Neural cell (in vitro differentiated cells): ENCODE results near the gene SLC22A23. TPM values are rescaled to one million over a fixed set of nuclear protein-coding genes. Genes with fewer than 3 reads are reported as not detected.

ENCODE experiments used
- H2AFZ ChIP-seq: fragments of 200-600, 300-800 bp; sonication (generic), shearing (Covaris generic); 2 replicates; pipeline ENCODE4 v1.6.0; 2014; ENCODE audit warnings: low read depth, mild to moderate bottlenecking, antibody characterized with exemption, low read length, moderate library complexity
- H3F3A ChIP-seq: fragments of 200-600 bp; shearing (Covaris generic); 2 replicates; pipeline ENCODE4 v1.6.1; 2016; ENCODE audit warnings: mild to moderate bottlenecking, moderate library complexity, mixed read lengths, antibody characterized with exemption, low read length; ENCODE audit not compliant: insufficient read depth, poor library complexity, severe bottlenecking
- H3K27ac ChIP-seq: fragments of 200-600, 300-800 bp; sonication (generic), shearing (Covaris generic); 2 replicates; pipeline ENCODE4 v1.5.1; 2014; ENCODE audit warnings: mild to moderate bottlenecking, low read length, moderate library complexity
- H3K27me3 ChIP-seq: fragments of 300-800, 200-600 bp; sonication (generic), shearing (Covaris generic); 2 replicates; pipeline ENCODE4 v1.6.0; 2014; ENCODE audit warnings: mild to moderate bottlenecking, low read depth, low read length, moderate library complexity; ENCODE audit not compliant: insufficient read depth
- H3K36me3 ChIP-seq: fragments of 300-800, 200-600 bp; sonication (generic), shearing (Covaris generic); 2 replicates; pipeline ENCODE4 v1.5.1; 2014; ENCODE audit warnings: mild to moderate bottlenecking, antibody characterized with exemption, low read length, moderate library complexity; ENCODE audit not compliant: insufficient read depth
- H3K4me2 ChIP-seq: fragments of 300-800, 200-600 bp; sonication (generic), shearing (Covaris generic); 2 replicates; pipeline ENCODE4 v1.6.0; 2014; ENCODE audit warnings: mild to moderate bottlenecking, low read length
- H3K4me3 ChIP-seq: fragments of 300-800, 200-600 bp; sonication (generic), shearing (Covaris generic); 2 replicates; pipeline ENCODE4 v1.5.1; 2014; ENCODE audit warnings: mild to moderate bottlenecking, low read length, moderate library complexity
- H3K79me2 ChIP-seq: fragments of 200-600 bp; shearing (Covaris generic); replicated peaks from 2 replicates; pipeline ENCODE4 v1.6.0; 2014; ENCODE audit warnings: mild to moderate bottlenecking, low read length, moderate library complexity; ENCODE audit not compliant: insufficient read depth
- H3K9ac ChIP-seq: fragments of 300-800, 200-600 bp; sonication (generic), shearing (Covaris generic); 2 replicates; pipeline ENCODE4 v1.6.1; 2016; ENCODE audit warnings: mild to moderate bottlenecking, low read length, mixed read lengths
- H3K9me2 ChIP-seq: fragments of 200-600 bp; shearing (Covaris generic); 2 replicates; pipeline ENCODE4 v1.6.1; 2016; ENCODE audit warnings: mild to moderate bottlenecking, low read length, mixed read lengths; ENCODE audit not compliant: insufficient read depth
- H3K9me3 ChIP-seq: fragments of 200-600, 300-800 bp; sonication (generic), shearing (Covaris generic); 2 replicates; pipeline ENCODE4 v1.6.1; 2016; ENCODE audit warnings: mild to moderate bottlenecking, mixed run types, low read length, moderate library complexity, mixed read lengths
- H4K20me1 ChIP-seq: fragments of 200-600 bp; shearing (Covaris generic); 2 replicates; pipeline ENCODE4 v1.6.1; 2016; ENCODE audit warnings: mild to moderate bottlenecking, mixed run types; ENCODE audit not compliant: insufficient read depth
- CTCF ChIP-seq: fragments of 450-650 bp; IDR thresholded peaks from 2 replicates; pipeline ENCODE4 v1.5.1; 2014; ENCODE audit warnings: antibody characterized with exemption, mild to moderate bottlenecking, moderate library complexity; ENCODE audit not compliant: poor library complexity, severe bottlenecking
- EP300 ChIP-seq: fragments of 450-650 bp; conservative IDR thresholded peaks from 2 replicates; pipeline ENCODE4 v1.6.1; 2014; ENCODE audit warnings: antibody characterized with exemption, mild to moderate bottlenecking, moderate library complexity; ENCODE audit not compliant: poor library complexity, severe bottlenecking
- EZH2 ChIP-seq: fragments of 200-600, 300-800 bp; shearing (Covaris generic), sonication (generic); IDR thresholded peaks from 2 replicates; pipeline ENCODE4 v1.6.1; 2014; ENCODE audit warnings: antibody characterized with exemption, low read length, borderline replicate concordance, mild to moderate bottlenecking; ENCODE audit not compliant: insufficient read depth, poor library complexity, severe bottlenecking
- MXI1 ChIP-seq: fragments of 450-650 bp; conservative IDR thresholded peaks from 2 replicates; pipeline ENCODE4 v1.6.1; 2014; ENCODE audit warnings: antibody characterized with exemption, mild to moderate bottlenecking; ENCODE audit not compliant: poor library complexity, severe bottlenecking
- POLR2AphosphoS5 ChIP-seq: IDR thresholded peaks from 2 replicates; pipeline ENCODE4 v1.6.1; 2012
- RAD21 ChIP-seq: fragments of 450-650 bp; conservative IDR thresholded peaks from 2 replicates; pipeline ENCODE4 v1.6.1; 2014; ENCODE audit warnings: antibody characterized with exemption, mild to moderate bottlenecking, moderate library complexity
- REST ChIP-seq: IDR thresholded peaks from 2 replicates; pipeline ENCODE4 v1.6.1; 2012; ENCODE audit warnings: borderline replicate concordance
- SMC3 ChIP-seq: fragments of 450-650 bp; conservative IDR thresholded peaks from 2 replicates; pipeline ENCODE4 v1.6.1; 2014; ENCODE audit warnings: antibody characterized with exemption, mild to moderate bottlenecking, moderate library complexity; ENCODE audit not compliant: poor library complexity
- TAF1 ChIP-seq: IDR thresholded peaks from 2 replicates; pipeline ENCODE4 v1.6.1; 2012; ENCODE audit warnings: low read depth
- polyA plus RNA-seq: library from polyadenylated mRNA; depleted of rRNA; stranded (reverse); fragments of >200 nt; gene quantifications from 2 replicates; pipeline ENCODE4 v1.2.3, GENCODE V29; 2014

SLC22A23 gene
- polyA plus RNA-seq, 1 donor from 2014 or later: 8.8 TPM

GRCh38 chr6:3310703-3311102 is 146.1 kb downstream of the SLC22A23 start:
- no peak overlapping the region for H3K4me2 ChIP-seq
- H3K27me3 ChIP-seq: no peaks in the 10 kb centered on the region
- H2AFZ ChIP-seq: no peak overlapping the region
- H3K9ac ChIP-seq: no peak overlapping the region
- no peaks in the 10 kb centered on the region for H3F3A ChIP-seq
- H4K20me1 ChIP-seq: no peaks in the 10 kb centered on the region
- H3K36me3 ChIP-seq: peaks cover 4% of the 10 kb centered on the region
- H3K79me2 ChIP-seq: no peaks in the 10 kb centered on the region
- H3K4me3 ChIP-seq: no peak overlapping the region
- H3K9me2 ChIP-seq: no peaks in the 10 kb centered on the region
- TF ChIP-seq TAF1 (no peak), EZH2 (no peak), RAD21 (no peak), MXI1 (no peak), EP300 (no peak), POLR2AphosphoS5 (no peak), REST (no peak), SMC3 (no peak), CTCF (no peak)
- no peaks in the 10 kb centered on the region for H3K9me3 ChIP-seq
- no peak overlapping the region for H3K27ac ChIP-seq

- Histone ChIP-seq H3K9me2 (no peaks in the 10 kb centered on the region), H3K36me3 (peaks cover 4% of the 10 kb centered on the region), H2AFZ (no peak overlapping the region), H3K4me3 (no peak overlapping the region), H3K9me3 (no peaks in the 10 kb centered on the region), H3K9ac (no peak overlapping the region), H3K27ac (no peak overlapping the region), H3K79me2 (no peaks in the 10 kb centered on the region), H3F3A (no peaks in the 10 kb centered on the region), H4K20me1 (no peaks in the 10 kb centered on the region), H3K27me3 (no peaks in the 10 kb centered on the region), H3K4me2 (no peak overlapping the region)
- TF ChIP-seq EZH2 (no peak), SMC3 (no peak), POLR2AphosphoS5 (no peak), CTCF (no peak)
These were observed 146.8 kb downstream of the SLC22A23 start for GRCh38 chr6:3310051-3310448.
